Parathyroid adenoma (tissue), 2 donors: Measurements from ENCODE around the gene TUT7.

ENCODE experiments used
- H2AFZ ChIP-seq: fragments of 300-600 bp; sonication (generic); one replicate; pipeline ENCODE4 v1.7.0; 2017; ENCODE audit warnings: antibody characterized with exemption, mild to moderate bottlenecking
- H3K27ac ChIP-seq: fragments of 300-600 bp; sonication (generic); one replicate; pipeline ENCODE4 v1.7.0; 2017
- H3K27me3 ChIP-seq: fragments of 300-600 bp; sonication (generic); one replicate; pipeline ENCODE4 v1.7.0; 2017; ENCODE audit warnings: low read length; ENCODE audit not compliant: control insufficient read depth, insufficient read depth
- H3K36me3 ChIP-seq: fragments of 300-600 bp; sonication (generic); one replicate; pipeline ENCODE4 v1.7.0; 2017; ENCODE audit warnings: low read length; ENCODE audit not compliant: control insufficient read depth, insufficient read depth
- H3K4me1 ChIP-seq: fragments of 300-600 bp; sonication (generic); one replicate; pipeline ENCODE4 v1.7.0; 2017; ENCODE audit warnings: control low read depth
- H3K4me2 ChIP-seq: fragments of 300-600 bp; sonication (generic); one replicate; pipeline ENCODE4 v1.7.0; 2017; ENCODE audit warnings: low read length
- H3K4me3 ChIP-seq: fragments of 300-600 bp; sonication (generic); one replicate; pipeline ENCODE4 v1.7.0; 2017; ENCODE audit warnings: low read depth, low read length
- H3K79me2 ChIP-seq: fragments of 300-600 bp; sonication (generic); one replicate; pipeline ENCODE4 v1.7.0; 2017; ENCODE audit warnings: control low read depth
- H3K9ac ChIP-seq: fragments of 300-600 bp; sonication (generic); one replicate; pipeline ENCODE4 v1.7.0; 2017; ENCODE audit warnings: mild to moderate bottlenecking
- H3K9me3 ChIP-seq: fragments of 300-600 bp; sonication (generic); one replicate; pipeline ENCODE4 v1.7.0; 2017; ENCODE audit warnings: low read length; ENCODE audit not compliant: control insufficient read depth
- TF ChIP-seq, protein P1 (sequence below): fragments of 300-600 bp; sonication (generic); IDR thresholded peaks from one replicate; pipeline ENCODE4 v1.7.0; 2017; ENCODE audit warnings: antibody characterized with exemption, mild to moderate bottlenecking
- donor health status: primary hyperparathyroidism.

Gene TUT7

DNA sequence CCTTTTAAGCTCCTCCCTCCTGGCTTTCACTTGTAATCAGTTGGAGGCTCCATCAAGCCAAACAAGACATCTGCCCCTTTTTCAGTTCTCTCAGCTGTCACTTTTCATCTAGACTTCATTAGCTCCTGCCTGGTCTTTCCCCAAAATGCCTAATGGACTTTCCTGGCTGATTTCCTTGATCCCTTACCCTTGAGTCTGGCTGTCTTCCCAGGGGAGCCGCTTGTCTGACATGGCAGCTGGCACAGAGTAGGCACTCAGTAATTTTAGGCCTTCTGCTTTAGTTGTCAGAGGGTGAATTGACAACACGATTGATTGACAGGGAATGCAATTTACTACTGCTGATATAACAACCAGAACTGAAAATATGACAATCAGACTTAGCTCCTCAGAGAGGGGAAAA lies 96.8 kb downstream of the TUT7 start:
- Histone ChIP-seq H3K27me3 (no peaks in the 10 kb centered on the region), H3K4me3 (no peak overlapping the region), H3K79me2 (no peaks in the 10 kb centered on the region), H3K9ac (no peak overlapping the region), H3K9me3 (no peaks in the 10 kb centered on the region), H2AFZ (no peak overlapping the region), H3K4me1 (no peaks in the 10 kb centered on the region), H3K27ac (no peak overlapping the region), H3K4me2 (no peak overlapping the region), H3K36me3 (no peaks in the 10 kb centered on the region)
- TF ChIP-seq, protein P1, sequence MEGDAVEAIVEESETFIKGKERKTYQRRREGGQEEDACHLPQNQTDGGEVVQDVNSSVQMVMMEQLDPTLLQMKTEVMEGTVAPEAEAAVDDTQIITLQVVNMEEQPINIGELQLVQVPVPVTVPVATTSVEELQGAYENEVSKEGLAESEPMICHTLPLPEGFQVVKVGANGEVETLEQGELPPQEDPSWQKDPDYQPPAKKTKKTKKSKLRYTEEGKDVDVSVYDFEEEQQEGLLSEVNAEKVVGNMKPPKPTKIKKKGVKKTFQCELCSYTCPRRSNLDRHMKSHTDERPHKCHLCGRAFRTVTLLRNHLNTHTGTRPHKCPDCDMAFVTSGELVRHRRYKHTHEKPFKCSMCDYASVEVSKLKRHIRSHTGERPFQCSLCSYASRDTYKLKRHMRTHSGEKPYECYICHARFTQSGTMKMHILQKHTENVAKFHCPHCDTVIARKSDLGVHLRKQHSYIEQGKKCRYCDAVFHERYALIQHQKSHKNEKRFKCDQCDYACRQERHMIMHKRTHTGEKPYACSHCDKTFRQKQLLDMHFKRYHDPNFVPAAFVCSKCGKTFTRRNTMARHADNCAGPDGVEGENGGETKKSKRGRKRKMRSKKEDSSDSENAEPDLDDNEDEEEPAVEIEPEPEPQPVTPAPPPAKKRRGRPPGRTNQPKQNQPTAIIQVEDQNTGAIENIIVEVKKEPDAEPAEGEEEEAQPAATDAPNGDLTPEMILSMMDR = no peak

DNA sequence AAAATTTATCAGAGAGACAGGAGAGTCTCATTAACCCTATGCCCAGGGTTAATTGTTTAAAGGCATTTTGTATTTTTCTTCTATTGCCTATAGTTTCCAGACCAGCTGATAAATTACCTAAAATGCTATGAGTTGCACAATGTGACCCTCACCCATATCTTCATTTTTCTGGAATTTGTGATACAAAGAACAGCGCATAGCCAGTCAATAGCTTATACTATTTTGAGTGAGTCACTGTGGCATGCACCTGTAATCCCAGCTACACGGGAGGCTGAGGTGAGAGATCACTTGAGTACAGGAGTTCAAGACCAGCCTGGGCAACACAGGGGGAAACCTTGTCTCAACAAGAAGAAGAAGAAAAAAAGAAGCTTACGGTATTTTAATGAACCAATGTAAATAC lies 97.6 kb downstream of the TUT7 start:
- Histone ChIP-seq H3K79me2 (no peaks in the 10 kb centered on the region), H2AFZ (no peak overlapping the region), H3K36me3 (no peaks in the 10 kb centered on the region), H3K27me3 (no peaks in the 10 kb centered on the region), H3K4me3 (no peak overlapping the region), H3K27ac (no peak overlapping the region), H3K4me2 (no peak overlapping the region), H3K9me3 (no peaks in the 10 kb centered on the region), H3K9ac (no peak overlapping the region), H3K4me1 (no peaks in the 10 kb centered on the region)
- TF ChIP-seq, protein P1 = no peak

GRCh38 chr9:86253577-86253976 lies 100.6 kb downstream of the TUT7 start:
- Histone ChIP-seq H3K4me1 (no peaks in the 10 kb centered on the region), H3K79me2 (no peaks in the 10 kb centered on the region), H3K4me2 (no peak overlapping the region), H3K27me3 (no peaks in the 10 kb centered on the region), H3K9ac (no peak overlapping the region), H3K36me3 (no peaks in the 10 kb centered on the region), H2AFZ (no peak overlapping the region), H3K4me3 (no peak overlapping the region), H3K9me3 (no peaks in the 10 kb centered on the region), H3K27ac (no peak overlapping the region)
- TF ChIP-seq, protein P1 = no peak

DNA sequence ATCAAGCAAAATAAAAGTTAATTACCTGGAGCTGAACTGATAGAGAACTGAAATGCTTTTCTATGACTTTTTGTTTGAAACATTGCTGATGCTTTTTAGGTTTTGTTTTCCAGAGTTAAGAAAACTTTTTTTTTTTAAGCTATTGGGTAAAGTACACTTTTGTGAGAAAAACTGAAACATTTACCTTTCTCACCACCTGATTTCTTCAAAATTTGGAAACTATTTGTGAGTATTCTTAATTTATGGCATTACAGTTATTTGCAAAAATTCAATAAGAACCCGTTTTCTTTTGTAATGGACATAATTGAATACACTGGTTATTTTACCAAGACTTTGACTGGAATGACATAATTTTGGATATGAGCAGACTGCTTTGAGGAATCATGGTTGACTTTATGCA lies 101.3 kb downstream of the TUT7 start:
- no peak overlapping the region for H3K9ac ChIP-seq
- H3K27me3 ChIP-seq = no peaks in the 10 kb centered on the region

GRCh38 chr9:86250123-86250522 lies 104.1 kb downstream of the TUT7 start:
- no peaks in the 10 kb centered on the region for H3K79me2 ChIP-seq
- TF ChIP-seq, protein P1 = no peak
- no peaks in the 10 kb centered on the region for H3K27me3 ChIP-seq
- no peak overlapping the region for H2AFZ ChIP-seq
- no peak overlapping the region for H3K4me3 ChIP-seq
- no peak overlapping the region for H3K27ac ChIP-seq
- no peaks in the 10 kb centered on the region for H3K36me3 ChIP-seq
- no peaks in the 10 kb centered on the region for H3K9me3 ChIP-seq
- H3K4me2 ChIP-seq = no peak overlapping the region
- H3K9ac ChIP-seq = no peak overlapping the region
- H3K4me1 ChIP-seq = no peaks in the 10 kb centered on the region

More for the DNA sequence above, 101.3 kb downstream of the TUT7 start:
- no peak overlapping the region for H3K27ac ChIP-seq
- TF ChIP-seq, protein P1 = no peak
- no peaks in the 10 kb centered on the region for H3K79me2 ChIP-seq
- H3K36me3 ChIP-seq = no peaks in the 10 kb centered on the region
- no peaks in the 10 kb centered on the region for H3K4me1 ChIP-seq
- H3K9me3 ChIP-seq = no peaks in the 10 kb centered on the region
- no peak overlapping the region for H3K4me3 ChIP-seq
- H3K4me2 ChIP-seq = no peak overlapping the region
- H2AFZ ChIP-seq = no peak overlapping the region
